Right forelimb (tissue), 1 donor: ENCODE results near the gene BLVRB.
"Not testable (repeated sequence)": the region's sequence is repeated elsewhere in the genome, so short reads cannot be mapped to it uniquely, and the experiment has no call there.

ENCODE experiments used
- DNase-seq: peaks from one replicate; pipeline ENCODE4 v3.0.0-alpha.2; 2018

BLVRB gene

GRCh38 chr19:40465557-40466218, at the start of gene BLVRB:
TSS of gene BLVRB (minus strand) at chr19:40465745. CDS start at chr19:40465688, 57 bp downstream.
- peak; percentile 100 for DNase-seq

DNA sequence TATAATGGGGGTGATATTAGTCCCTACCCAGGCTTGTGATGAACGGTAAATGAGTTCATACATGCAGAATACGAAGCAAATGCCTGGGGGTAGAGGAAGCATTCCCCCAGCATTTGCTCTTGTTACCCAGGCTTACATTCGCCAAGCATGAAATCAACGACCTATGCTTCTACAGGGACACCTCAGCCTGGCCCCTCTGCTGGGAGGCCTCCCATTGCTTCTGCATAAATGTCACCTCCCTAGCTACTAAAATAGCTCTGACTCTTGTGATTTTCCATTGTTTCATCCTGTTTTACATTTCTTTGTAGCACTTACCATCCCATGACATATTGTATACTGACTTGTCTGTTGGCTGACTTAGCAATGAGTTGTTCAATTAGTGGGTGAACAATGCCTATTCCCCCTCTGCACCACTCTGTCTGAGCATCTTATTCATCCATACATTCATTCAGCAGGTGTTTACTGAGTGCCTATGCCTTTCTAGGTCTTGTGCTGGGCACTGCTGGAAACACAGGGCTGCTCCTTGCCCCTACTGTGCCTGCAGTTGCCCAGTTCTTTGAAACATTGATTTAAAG, 48.3 kb upstream of the BLVRB start:
- DNase-seq = no peak

DNA sequence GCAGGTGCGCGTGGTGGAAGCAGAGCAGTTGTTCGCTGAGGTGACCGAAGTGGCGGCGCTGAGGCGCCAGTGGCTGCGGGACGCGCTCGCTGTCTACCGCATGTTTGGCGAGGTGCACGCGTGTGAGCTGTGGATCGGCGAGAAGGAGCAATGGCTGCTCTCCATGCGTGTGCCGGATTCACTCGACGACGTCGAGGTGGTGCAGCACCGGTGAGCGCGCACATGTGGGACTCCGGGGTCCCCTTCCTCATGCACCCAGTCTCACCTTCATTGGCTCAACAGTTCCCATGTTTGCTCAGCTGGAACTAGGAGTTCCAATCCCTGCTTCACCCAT, 47.8 kb upstream of the BLVRB start:
- DNase-seq = no peak

GRCh38 chr19:40512473-40513344, 47.2 kb upstream of the BLVRB start:
- DNase-seq = peak; percentile 45

DNA sequence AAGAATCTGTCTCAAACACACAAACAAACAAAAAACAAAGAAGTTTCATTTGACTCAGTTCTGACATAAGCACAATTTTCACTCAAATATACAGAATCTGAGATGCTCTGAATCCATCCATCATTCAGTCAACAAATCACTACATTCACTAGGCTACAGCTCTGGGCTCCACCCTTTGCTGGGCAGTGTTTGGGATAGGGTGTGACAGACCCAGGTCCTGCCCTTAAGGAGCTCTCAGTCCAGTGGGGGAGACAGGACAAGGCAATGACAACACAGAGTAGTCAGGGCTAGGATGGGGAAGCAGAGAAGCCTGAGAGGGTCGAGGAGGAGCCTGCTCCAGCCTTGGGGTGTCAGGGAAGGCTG, 46.5 kb upstream of the BLVRB start:
- DNase-seq = no peak

- no peak for DNase-seq
Observed at GRCh38 chr19:40511487-40511886, 45.9 kb upstream of the BLVRB start.

DNA sequence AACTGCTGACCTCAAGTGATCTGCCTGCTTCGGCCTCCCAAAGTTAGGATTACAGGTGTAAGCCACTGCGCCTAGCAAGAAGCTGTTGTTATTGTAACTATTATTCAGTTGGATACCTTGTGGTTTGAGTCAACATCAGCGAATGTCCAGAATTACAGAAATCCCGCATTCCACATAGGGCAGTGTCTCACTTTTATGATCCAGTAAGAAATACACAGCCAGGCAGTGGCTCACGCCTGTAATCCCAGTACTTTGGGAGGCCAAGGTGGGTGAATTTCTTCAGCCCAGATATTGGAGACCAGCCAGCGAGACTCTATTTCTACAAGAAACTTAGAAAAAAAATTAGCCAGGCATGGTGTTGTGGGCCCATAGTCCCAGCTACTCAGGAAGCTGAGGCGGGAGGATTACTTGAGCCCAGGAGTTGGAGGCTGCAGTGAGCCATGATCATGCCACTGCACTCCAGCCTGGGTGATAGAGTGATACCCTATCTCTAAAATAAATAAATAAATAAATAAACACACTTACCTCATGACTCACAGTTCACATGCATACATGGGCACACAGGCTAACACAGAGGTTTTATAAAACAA, 45.1 kb upstream of the BLVRB start:
- no peak for DNase-seq

- DNase-seq = no peak
Observed at GRCh38 chr19:40508739-40509260, 43.3 kb upstream of the BLVRB start.

DNA sequence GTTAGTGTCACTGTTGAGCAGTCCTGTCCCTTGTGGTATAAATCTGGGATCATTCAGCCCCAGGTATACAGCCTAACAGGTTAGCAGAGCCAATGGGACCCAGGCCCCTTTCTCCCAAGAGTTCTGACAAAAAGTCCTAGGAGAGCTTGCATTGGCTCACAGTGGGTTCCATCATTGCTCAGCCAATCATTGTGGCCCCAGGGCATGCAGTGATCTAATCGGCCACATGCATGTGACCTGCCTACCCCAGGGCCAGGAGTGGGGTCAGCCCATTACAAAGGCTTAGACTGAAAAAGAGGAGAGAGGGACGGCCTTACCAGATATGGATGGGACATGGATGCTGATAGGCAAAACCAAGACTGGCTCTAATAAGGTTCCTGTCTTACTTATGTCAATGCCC, 42.3 kb upstream of the BLVRB start:
- DNase-seq = no peak

GRCh38 chr19:40506099-40506498, 40.6 kb upstream of the BLVRB start:
- no peak for DNase-seq

- DNase-seq = no peak
Observed at GRCh38 chr19:40503320-40503695, 37.8 kb upstream of the BLVRB start.

DNA sequence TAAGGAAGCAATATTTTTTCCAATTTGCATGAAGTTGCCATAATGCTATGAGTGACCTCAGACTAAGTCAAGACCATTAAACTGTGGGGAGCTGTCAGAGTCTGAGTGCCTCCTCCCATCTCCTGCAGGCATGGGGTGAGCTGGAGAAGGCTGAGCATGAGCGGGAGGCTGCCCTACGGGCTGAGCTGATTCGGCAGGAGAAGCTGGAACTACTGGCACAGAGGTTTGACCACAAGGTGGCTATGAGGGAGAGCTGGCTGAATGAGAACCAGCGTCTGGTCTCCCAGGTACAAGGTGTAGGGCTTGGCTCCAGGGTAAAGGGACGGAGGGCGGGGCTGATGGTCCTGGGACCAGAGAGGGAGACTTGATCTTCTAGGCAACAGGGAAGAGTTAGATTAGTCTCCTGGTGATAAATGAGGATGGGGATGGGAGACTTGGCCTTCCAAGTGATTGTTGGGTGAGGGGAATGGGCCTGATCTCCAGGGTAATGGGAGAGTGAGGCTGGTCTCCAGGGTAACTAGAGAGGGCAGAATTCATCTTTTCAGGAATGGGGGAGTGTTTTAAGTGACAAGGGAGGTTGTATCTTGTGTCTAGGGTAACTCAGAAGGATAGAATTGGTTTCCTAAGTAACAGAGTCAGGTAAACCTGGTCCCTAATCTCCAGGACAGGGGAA, 37.2 kb upstream of the BLVRB start:
- no peak for DNase-seq

GRCh38 chr19:40502081-40502480, 36.5 kb upstream of the BLVRB start:
- no peak for DNase-seq

DNA sequence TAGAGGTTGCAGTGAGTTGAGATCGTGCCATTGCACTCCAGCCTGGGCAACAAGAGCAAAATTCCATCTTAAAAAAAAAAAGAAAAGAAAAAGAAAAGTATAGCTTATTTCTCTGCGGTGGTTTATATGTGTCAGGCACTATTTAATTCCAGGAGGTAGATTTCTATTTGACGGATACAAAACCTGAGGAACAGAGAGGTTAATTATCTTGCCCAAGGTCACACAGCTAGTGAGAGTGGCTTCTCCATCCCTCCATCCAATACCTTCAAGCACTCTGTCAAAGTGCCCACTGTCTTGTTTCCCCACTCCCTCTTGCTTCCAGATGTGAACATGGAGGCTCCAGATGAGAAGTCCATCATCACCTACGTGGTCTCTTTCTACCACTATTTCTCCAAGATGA, 36.1 kb upstream of the BLVRB start:
- no peak for DNase-seq

GRCh38 chr19:40500678-40501530, 35.4 kb upstream of the BLVRB start:
- not testable (repeated sequence) for DNase-seq

DNA sequence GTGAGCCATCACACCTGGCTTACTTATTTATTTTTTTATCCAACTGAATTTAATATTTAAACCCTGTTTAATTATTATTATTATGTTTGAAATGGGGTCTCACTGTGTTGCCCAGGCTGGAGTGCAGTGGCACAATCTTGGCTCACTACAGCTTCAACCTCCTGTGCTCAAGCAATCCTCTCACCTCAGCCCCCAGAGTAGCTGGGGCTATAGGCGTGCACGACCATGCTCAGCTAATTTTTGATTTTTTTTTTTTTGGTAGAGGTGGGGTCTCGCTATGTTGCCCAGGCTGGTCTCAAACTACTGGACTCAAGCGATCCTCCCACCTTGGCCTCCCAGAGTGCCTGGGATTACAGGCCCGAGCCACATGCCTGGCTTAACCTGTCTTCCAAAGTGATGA, 33.8 kb upstream of the BLVRB start:
- no peak for DNase-seq

DNA sequence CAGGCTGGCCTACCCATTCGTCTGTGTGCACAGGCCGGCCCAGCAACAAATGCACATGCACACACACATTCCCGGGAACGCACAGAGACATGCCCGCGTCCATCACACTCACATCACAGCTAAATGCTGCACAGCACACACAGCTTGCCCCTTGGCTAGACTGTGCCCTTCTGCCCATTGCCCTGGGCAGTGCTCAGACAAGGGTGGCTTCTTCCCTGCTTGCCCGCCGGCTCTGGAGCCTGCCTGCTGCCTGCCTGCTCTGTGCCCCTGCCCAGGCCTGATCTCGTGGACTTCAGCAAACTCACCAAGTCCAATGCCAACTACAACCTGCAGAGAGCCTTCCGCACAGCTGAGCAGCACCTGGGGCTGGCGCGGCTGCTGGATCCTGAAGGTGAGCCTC, 31.7 kb upstream of the BLVRB start:
- DNase-seq = no peak

GRCh38 chr19:40494191-40494838, 28.8 kb upstream of the BLVRB start:
- no peak for DNase-seq

DNA sequence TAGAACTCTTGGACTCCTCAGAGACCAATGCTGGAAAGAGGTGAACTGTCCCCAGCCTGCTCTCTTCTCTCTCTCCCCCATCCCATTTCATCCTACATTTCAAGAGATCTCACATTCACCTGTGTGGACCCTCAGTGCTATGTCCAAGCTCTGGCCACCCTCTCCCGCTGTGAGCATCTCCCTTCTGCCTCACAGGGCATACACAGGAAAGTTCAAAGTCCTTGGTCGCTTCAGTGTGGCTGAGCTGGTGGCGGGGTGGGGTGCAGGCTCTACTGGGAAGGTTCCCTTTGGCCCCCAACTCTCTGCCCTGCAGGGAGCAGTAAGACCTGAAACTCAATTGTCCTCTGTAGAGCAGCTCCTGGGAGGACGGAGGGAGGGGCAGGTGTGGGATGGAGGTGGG, 28.2 kb upstream of the BLVRB start:
- no peak for DNase-seq

- no peak for DNase-seq
Observed at GRCh38 chr19:40492274-40492673, 26.7 kb upstream of the BLVRB start.

DNA sequence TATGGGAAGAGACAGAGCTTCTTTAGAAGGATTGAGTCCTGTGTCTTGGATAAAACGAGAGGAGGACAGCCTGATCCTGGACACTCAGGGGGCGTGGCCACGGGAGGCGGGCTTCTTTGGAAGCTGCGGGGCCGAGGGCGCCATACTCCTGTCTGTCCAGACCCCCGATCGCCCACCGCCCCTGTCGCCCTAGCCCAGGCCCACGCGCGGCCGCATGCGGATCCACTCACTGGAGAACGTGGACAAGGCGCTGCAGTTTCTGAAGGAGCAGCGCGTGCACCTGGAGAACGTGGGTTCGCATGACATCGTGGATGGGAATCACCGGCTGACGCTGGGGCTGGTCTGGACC, 24.3 kb upstream of the BLVRB start:
- no peak for DNase-seq

GRCh38 chr19:40486017-40486416, 20.5 kb upstream of the BLVRB start:
- DNase-seq = no peak
